NCI-H446 treated with DMSO at 0.1 percent for 48 hours (cell line): ENCODE measurements around the gene SWI5.
"Not testable (repeated sequence)": the region's sequence is repeated elsewhere in the genome, so short reads cannot be mapped to it uniquely, and the experiment has no call there.

ENCODE experiments used
- DNase-seq: peaks from one replicate; lab custom pipeline; 2025; lab: John Stamatoyannopoulos, UW

SWI5 gene

DNA sequence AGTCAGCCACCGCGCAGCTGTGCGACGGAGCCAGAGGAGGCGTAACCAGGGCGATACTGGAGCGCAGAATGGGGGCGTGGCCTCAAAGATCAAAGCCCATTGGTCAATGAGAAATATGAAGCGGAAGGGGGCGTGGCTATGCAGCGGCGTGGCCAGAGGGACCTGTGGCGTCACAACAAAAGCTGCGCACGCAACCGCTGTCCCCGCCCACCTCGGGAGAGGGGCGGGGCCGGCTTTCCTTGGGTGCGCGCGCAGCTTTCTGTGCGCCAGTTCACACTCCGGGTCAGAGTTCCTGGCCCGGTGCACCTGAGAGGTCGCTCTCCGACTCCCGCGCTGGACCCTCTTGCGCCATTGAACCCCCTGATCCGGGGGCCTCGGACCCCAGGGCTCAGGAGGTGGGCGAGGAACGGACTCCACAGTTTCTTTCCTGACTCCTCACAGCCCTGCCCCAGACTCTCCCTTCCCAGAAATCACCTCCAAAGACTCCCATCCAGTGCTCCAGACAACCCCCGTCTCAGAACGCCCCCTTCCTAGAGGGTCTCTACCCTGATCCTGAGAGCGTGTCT is at the start of gene SWI5:
Gene SWI5, plus strand, starts transcription at position 269 of the 566 bp plus-strand sequence.
- DNase-seq = peak; percentile 92

DNA sequence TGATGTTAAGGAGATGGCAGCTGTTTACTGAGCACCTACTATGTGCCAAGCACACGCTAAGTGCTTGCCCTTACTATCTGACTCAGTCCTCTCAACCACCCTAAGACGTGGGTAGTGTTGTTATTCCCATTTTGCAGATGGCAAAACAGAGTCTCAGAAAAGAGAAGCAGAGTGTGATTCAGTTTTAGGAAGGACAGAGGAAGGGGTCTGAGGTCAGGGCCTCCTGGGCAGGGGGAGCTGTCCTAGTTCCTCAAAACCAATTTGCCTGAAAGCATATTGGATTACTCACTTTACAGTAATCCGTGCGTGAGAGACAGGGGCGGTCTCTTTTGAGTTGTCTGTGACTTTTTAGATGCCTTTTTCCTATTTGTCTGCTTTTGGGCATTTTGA is 49.7 kb upstream of the SWI5 start:
- DNase-seq = no peak

DNA sequence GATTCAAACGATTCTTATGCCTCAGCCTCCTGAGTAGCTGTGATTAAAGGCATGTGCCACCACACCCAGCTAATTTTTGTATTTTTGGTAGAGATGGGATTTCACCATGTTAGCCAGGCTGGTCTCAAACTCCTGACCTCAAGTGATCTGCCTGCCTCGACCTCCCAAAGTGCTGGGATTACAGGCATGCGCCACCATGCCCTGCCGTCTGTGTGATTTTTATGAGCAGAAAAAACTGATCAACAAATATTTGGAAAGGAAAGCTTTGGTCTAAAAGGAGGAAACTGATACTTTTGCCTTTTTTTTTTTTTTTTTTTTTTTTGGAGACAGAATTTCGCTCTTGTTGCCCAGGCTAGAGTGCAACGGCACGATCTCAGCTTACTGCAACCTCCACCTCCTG is 45.2 kb upstream of the SWI5 start:
- DNase-seq = not testable (repeated sequence)

GRCh38 chr9:128231638-128232527 is 44.2 kb upstream of the SWI5 start:
- DNase-seq = no peak

DNA sequence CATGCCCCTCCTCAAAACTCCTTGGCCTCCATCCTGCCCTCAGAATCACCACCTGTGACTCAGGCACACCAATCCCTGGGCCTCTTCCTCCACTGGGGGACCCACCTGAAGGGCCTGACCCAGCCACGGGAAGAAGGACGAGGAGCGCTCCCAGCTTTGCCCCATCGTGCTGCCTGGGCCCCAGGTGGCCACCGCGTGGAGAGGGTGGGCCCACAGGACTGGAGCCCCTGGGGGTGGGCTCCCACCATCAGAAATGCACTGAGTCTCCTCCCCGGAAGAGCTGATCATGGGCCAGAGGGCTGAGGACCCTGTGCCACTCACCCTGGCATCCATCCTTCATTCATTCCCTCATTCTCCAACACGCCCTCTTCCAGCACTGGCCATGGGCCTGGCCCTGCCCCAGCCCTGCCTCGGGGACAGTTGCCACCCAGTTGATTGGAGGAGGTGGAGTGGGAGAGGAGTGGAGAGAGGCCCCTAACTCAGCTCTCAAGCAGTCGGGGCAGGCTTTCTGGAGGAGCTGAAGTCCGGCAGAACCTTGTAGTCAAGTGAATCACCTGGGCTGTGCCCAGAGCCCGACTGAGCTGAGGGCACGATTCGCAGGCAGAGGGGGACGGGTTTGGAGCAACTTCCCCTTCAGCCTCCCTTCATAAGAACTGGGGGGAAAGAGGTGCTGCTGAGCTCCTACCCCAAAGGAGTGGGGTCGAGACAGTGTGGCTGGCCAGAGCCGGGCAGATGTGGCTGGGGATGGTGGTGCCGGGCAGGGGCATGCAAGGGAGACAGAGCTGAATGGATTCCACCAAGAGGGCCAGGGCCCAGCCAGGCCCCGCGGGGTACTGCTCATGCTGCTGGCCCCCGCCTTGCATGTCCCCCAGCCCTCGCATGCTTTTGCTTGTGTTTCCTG is 43.3 kb upstream of the SWI5 start:
- DNase-seq = no peak

DNA sequence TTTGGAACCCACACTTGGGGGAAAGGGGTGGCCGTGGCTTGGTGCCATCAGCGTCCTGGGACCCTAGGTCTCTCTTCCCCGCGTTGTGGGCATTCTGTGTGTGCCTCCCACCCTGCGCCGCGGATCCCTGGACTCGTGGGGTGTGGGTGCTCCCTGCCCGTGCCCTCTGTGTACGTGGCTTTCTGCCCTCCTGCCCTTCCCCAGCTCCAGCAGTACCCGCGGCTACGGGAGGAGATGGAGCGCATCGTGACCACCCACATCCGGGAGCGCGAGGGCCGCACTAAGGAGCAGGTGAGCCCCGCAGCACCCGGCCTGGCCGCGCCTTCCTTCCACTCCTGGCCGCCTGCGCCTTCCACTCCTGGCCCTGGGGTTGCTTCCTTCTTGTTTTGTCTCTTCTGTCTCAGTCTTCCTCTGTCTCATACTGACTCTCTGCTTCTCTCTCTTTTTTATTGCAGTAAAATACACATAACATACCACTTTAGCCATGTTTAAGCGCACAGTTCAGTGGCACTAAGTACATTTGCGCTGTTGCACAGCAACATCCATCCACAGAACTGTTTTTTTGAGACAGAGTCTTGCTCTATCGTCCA is 42.2 kb upstream of the SWI5 start:
- DNase-seq = no peak

DNA sequence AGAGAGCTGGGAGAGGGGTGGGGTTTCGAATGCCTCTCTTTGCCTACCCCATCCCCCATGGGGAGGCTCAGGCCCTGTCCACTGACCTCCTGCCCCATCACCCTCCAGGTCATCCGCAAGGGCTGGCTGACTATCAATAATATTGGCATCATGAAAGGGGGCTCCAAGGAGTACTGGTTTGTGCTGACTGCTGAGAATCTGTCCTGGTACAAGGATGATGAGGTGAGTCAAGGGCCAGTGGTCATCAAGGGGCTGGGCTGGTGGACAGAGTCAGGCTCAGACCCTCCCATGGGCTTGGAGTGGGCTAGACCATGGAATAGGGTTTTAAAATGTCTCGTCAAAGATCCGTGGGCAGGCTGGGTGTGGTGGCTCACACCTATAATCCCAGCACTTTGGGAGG is 34.0 kb upstream of the SWI5 start:
- DNase-seq = no peak

DNA sequence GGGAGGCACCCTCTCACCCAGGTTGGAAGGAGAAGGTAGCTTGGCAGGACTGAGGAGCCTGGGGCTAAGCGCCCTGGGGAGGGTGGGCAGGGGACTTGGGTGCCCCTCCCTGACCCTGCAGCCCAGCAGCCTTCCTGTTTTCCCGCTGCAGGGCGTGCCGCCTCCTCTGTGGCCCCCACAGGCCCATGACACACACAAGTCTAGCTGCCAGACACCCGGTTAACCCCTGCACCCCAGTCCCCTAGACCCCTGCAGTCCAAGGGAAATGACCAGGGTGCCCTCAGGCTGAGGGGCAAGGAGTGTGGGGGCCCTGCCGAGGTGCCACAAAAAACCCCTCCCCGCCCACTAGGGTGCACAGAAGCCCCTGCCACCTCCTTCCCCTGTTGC is 33.3 kb upstream of the SWI5 start:
- no peak for DNase-seq

DNA sequence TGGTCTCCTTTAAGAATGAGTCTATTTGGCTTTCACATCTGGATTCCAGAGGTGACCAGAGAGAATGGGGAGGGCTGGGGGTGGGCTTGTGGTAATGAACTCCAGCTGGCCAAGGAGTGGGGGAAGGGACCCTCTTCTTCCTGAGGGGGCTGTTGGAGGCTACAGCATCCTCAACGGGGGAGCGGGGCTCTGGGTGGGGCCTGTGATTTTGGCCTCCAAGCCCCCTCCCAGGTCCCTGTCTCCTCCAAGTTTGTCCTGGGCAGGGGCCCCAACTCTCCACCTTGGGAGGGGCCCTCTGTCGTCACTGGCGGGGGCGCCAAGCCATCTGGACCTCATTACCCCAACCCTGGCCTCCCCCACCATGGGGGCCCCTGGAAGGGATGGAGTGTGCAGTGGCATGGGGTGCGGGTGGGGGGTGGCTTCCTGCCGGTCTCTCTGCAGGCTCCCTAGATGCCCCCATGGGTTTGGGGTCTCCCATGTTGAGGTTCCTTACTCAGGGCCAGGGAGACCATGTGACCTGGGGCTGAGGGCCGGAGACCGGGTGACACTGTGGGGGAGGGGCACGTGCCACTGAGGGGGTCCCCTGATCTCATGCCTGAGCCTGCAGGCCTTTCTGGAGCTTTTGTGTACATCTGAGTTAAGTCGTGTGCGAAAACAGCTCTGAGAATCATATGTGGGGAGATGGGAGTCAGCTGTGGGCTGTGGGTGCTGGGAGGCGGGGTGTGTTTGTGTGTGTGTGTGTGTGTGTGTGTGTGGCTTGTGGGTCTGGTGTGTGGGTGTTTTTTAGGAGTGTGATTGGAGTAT is 32.7 kb upstream of the SWI5 start:
- DNase-seq = no peak

DNA sequence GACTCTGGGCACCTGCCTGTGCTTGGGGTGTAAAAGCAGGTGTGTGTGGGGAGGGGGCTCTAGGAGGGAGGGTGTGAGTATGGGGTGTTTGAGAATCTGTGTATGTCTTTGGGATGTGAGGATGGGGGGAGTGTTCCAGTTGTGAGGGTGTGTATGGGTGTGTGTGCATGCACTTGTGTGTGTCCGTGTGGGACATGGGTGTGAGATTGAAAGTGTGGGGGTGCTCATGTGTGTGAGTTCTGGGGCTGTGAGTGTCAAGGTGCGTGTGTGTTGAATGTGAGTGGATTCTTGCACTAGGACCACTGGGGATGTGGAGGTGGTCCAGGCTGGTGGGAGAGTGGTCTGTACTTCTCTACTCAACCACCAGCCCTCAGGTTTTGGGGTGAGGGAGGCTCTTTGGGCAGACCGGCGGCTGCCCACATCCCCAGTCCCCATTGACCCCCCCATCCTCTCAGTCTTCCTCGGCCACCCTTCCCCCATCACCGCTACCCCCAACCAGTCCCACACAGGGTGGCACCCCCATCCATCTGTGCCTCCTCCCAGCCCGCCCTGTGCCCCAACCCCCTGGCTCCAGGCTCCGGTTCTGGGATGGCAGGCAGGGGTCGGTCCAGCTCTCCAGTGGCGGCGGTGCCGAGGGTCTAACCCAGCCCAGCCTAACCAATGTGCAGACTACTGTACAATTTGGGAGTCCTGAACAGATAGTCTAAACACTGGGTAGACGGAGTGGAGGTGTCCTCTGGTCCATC is 31.8 kb upstream of the SWI5 start:
- no peak for DNase-seq

GRCh38 chr9:128244837-128245231 is 31.2 kb upstream of the SWI5 start:
- DNase-seq = no peak

DNA sequence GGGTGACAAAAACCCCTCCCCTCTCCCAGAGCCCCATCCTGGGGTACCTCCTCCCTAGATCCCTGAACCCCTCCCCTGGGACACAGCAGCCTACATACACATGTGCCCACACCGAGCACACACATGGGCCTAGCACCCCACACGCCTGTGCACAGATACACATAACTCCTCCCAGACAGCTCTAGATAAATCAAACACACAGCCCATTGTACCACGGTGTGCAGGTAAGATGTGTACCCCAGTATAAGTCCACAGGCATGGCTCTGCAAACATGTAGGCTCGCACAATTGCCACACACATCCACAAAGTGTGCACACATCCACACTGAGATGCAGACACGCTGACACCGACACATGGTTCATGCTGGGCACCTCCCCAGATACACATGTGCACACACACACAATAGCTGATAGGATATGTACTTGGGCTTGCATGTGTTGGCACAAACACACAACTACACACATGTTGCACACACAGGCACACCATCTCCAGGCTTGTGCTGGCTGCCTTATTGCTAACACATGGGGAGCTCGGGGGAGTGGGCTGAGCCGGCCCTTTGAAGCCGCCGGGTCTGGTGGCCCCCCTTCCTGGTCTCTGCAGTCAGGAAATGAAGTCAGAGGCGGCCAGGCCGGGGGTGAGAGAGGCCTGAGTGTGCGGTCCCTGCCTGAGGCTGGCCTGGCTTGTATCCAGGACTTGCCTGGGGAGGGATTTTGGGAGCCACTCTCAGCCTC is 30.5 kb upstream of the SWI5 start:
- no peak for DNase-seq

GRCh38 chr9:128246471-128246870 is 29.6 kb upstream of the SWI5 start:
- DNase-seq = no peak

- no peak for DNase-seq
Measured at GRCh38 chr9:128247226-128247803, 28.8 kb upstream of the SWI5 start.

GRCh38 chr9:128249558-128249907 is 26.5 kb upstream of the SWI5 start:
- DNase-seq = no peak

GRCh38 chr9:128249908-128250838 is 25.9 kb upstream of the SWI5 start:
- DNase-seq = no peak

DNA sequence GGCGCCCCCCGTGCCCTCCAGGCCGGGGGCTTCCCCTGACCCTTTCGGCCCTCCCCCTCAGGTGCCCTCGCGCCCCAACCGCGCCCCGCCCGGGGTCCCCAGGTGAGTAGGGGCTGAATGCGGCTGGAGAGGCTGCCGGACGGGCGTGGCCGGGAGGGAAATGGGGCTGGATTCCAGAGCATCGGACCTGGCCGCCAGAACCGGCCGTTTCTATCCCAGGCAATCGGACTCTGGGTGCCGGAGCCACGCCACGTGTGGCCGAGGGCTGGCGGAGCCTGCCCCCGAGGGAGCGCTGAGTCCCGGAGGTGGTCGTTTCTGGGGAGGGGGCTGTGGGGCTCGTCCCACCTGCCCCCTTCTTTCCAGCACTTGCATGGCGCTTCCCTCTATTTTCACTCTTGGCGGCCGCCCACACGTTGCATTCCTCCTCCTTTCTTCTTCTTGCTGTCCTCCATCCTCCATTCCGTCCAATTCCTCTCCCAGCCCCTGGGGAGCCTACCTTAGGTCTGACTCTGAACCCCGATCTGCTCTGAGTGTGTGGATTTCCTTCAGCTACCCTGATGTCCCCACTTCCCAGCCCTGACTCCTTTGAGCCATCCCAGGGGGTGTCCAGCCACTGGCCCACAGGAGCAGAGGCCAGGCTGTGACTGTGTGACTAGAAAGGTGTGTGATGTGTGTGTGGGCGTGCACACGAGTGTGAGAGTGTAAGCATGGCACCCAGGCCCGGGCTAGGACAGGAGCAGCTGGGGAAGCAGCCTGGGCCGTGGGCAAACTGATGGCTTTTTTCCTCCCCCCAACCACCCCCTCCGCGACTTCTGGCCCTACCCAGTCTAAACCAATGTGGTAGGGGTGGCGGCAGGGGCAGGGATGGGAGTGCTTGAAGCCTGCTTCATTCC is 25.0 kb upstream of the SWI5 start:
- DNase-seq = no peak

- no peak for DNase-seq
Measured at GRCh38 chr9:128251732-128252100, 24.4 kb upstream of the SWI5 start.
